Fibroblast of mammary gland (primary cell): Measurements from ENCODE around the gene SLC2A9.

ENCODE experiments used
- DNase-seq: peaks from one replicate; pipeline ENCODE4 v3.0.0-alpha.2; 2010; ENCODE audit warnings: low read depth
- H3K4me3 ChIP-seq: 2 replicates; pipeline ENCODE4 v1.5.1; 2011; ENCODE audit warnings: low read depth, mild to moderate bottlenecking, low read length, moderate library complexity; ENCODE audit not compliant: control insufficient read depth
- CTCF ChIP-seq: conservative IDR thresholded peaks from 2 replicates; pipeline ENCODE4 v1.5.1; 2011; ENCODE audit warnings: low read depth, low read length, inconsistent platforms; ENCODE audit not compliant: control insufficient read depth, insufficient read depth

The SLC2A9 gene

GRCh38 chr4:10015140-10015753 is 6.0 kb downstream of the SLC2A9 start:
- peak; percentile 50 for TF ChIP-seq CTCF
- DNase-seq: peak; percentile 51
- no peak overlapping the region for H3K4me3 ChIP-seq

GRCh38 chr4:10013722-10014121 is 7.6 kb downstream of the SLC2A9 start:
- no peak overlapping the region for H3K4me3 ChIP-seq
- peak; percentile 25 for DNase-seq
- TF ChIP-seq CTCF: peak; percentile 43

- H3K4me3 ChIP-seq: no peak overlapping the region
- DNase-seq: no peak
- no peak for TF ChIP-seq CTCF
These were observed 9.4 kb downstream of the SLC2A9 start for GRCh38 chr4:10011885-10012284.

GRCh38 chr4:10011277-10011676 is 10.0 kb downstream of the SLC2A9 start:
- H3K4me3 ChIP-seq: no peak overlapping the region
- DNase-seq: no peak
- no peak for TF ChIP-seq CTCF

- no peak for TF ChIP-seq CTCF
- peak; percentile 4 for DNase-seq
- H3K4me3 ChIP-seq: no peak overlapping the region
These were observed 11.3 kb downstream of the SLC2A9 start for GRCh38 chr4:10009861-10010500.

- no peak for TF ChIP-seq CTCF
- no peak overlapping the region for H3K4me3 ChIP-seq
- no peak for DNase-seq
These were observed 12.7 kb downstream of the SLC2A9 start for GRCh38 chr4:10008609-10009005.
